A549 (cell line): ENCODE measurements around the gene KLC3. TPM values are rescaled to one million over a fixed set of nuclear protein-coding genes. Genes with fewer than 3 reads are reported as not detected.

Source experiments
- ATAC-seq, 2 experiments: fragments of 200-7000 bp in 1 of 2; fragments of >200 bp in 1 of 2; cut with Nextera tagmentation in 1 of 2; cut with Tn5 transposase in 1 of 2; 3 replicates each; pipeline versions ENCODE4 v1.8.0 to v1.9.1; 2018 to 2020; ENCODE audit warnings: mild to moderate bottlenecking in 1 of 2, moderate library complexity in 1 of 2
- CTCF ChIA-PET: fragments of 300-600 bp; sonication (Branson Sonifier 250); formaldehyde crosslinking; extraction: SDS; loops from one replicate; lab custom pipeline; 2021; ENCODE audit warnings: antibody characterized with exemption, inconsistent platforms; lab: Yijun Ruan, JAX
- POLR2A ChIA-PET: fragments of 350-600 bp; formaldehyde crosslinking; extraction: SDS; loops from one replicate; lab custom pipeline; 2021; ENCODE audit warnings: antibody characterized with exemption, inconsistent platforms; lab: Yijun Ruan, JAX
- DNase-seq, 2 experiments: peaks; one replicate each; pipeline versions ENCODE4 v3.0.0 to v3.0.0-alpha.2; 2011 to 2016; ENCODE audit warnings: low read depth in 1 of 2, low spot score in 1 of 2
- FAIRE-seq: peaks from 2 replicates; lab custom pipeline; 2011; peaks lifted over from hg19 to GRCh38; lab: Jason Lieb, UNC
- H3K27ac ChIP-seq, 2 experiments: fragments of >200 bp; sonication (Bioruptor Twin); formaldehyde crosslinking; 3 replicates each; pipeline ENCODE4 v1.5.1; 2016 to 2017
- H3K4me1 ChIP-seq: fragments of >200 bp; sonication (Bioruptor Twin); formaldehyde crosslinking; 3 replicates; pipeline ENCODE4 v1.6.1; 2016
- H3K4me2 ChIP-seq: fragments of >200 bp; sonication (Bioruptor Twin); formaldehyde crosslinking; 3 replicates; pipeline ENCODE4 v1.6.1; 2016
- H3K4me3 ChIP-seq: fragments of >200 bp; sonication (Bioruptor Twin); formaldehyde crosslinking; 3 replicates; pipeline ENCODE4 v1.5.1; 2016
- H3K9me3 ChIP-seq: fragments of >200 bp; sonication (Bioruptor Twin); formaldehyde crosslinking; 3 replicates; pipeline ENCODE4 v1.6.1; 2016
- CBX8 ChIP-seq: fragments of 200-600 bp; sonication (generic); IDR thresholded peaks from 2 replicates; pipeline ENCODE4 v1.6.1; 2016
- CHD4 ChIP-seq: fragments of 200-600 bp; sonication (generic); IDR thresholded peaks from 2 replicates; pipeline ENCODE4 v1.6.1; 2016; ENCODE audit warnings: antibody characterized with exemption, mild to moderate bottlenecking, borderline replicate concordance
- ELK1 ChIP-seq: fragments of 150-350 bp; IDR thresholded peaks from 2 replicates; pipeline ENCODE4 v1.6.1; 2014; ENCODE audit warnings: low read depth, mild to moderate bottlenecking, low read length
- EP300 ChIP-seq, 2 experiments: fragments of >200 bp; sonication (Bioruptor Twin); formaldehyde crosslinking; IDR thresholded peaks; 2 replicates in 1 of 2; 3 replicates in 1 of 2; pipeline ENCODE4 v1.6.1; 2016 to 2017
- ESRRA ChIP-seq: fragments of 150-350 bp; IDR thresholded peaks from 2 replicates; pipeline ENCODE4 v1.6.1; 2014; ENCODE audit warnings: mild to moderate bottlenecking, low read length, borderline replicate concordance
- FOSL2 ChIP-seq, 2 experiments: fragments of 450-650 bp in 1 of 2; fragments of >200 bp in 1 of 2; sonication (Bioruptor Twin) in 1 of 2; formaldehyde crosslinking; IDR thresholded peaks; 2 replicates each; pipeline versions ENCODE4 v1.5.0 to v1.6.1; 2016 to 2020; ENCODE audit warnings: mild to moderate bottlenecking in 1 of 2, moderate library complexity in 1 of 2
- GATA3 ChIP-seq: IDR thresholded peaks from 2 replicates; pipeline ENCODE4 v1.6.1; 2012; ENCODE audit warnings: borderline replicate concordance
- HMGXB4 ChIP-seq: fragments of 250-450 bp; sonication (Bioruptor Pico); IDR thresholded peaks from 2 replicates; pipeline ENCODE4 v1.5.0; 2021; ENCODE audit warnings: mild to moderate bottlenecking, moderate library complexity, borderline replicate concordance
- HOXB13 ChIP-seq: fragments of 250-450 bp; sonication (Bioruptor Pico); IDR thresholded peaks from 2 replicates; pipeline ENCODE4 v1.5.0; 2020; ENCODE audit warnings: low read depth, mild to moderate bottlenecking, moderate library complexity
- HOXB5 ChIP-seq: fragments of 250-450 bp; sonication (Bioruptor Pico); IDR thresholded peaks from 2 replicates; pipeline ENCODE4 v1.5.0; 2020; ENCODE audit warnings: mild to moderate bottlenecking, moderate library complexity
- KDM5A ChIP-seq: fragments of 200-600 bp; sonication (generic); IDR thresholded peaks from 2 replicates; pipeline ENCODE4 v1.6.1; 2016; ENCODE audit warnings: antibody characterized with exemption, mild to moderate bottlenecking
- RCOR1 ChIP-seq: fragments of 150-350 bp; IDR thresholded peaks from 2 replicates; pipeline ENCODE4 v1.6.1; 2014; ENCODE audit warnings: antibody characterized with exemption, low read length, low read depth
- SREBF2 ChIP-seq: fragments of 450-650 bp; IDR thresholded peaks from 2 replicates; pipeline ENCODE4 v1.6.1; 2014; ENCODE audit warnings: mild to moderate bottlenecking, moderate library complexity
- TFCP2L1 ChIP-seq: fragments of 250-450 bp; sonication (Bioruptor Pico); IDR thresholded peaks from 2 replicates; pipeline ENCODE4 v1.5.0; 2021; ENCODE audit warnings: mild to moderate bottlenecking
- ZC3H11A ChIP-seq: fragments of 450-650 bp; IDR thresholded peaks from 2 replicates; pipeline ENCODE4 v1.6.1; 2014; ENCODE audit warnings: antibody characterized with exemption, mild to moderate bottlenecking
- WGBS: methylation state at CpG from one replicate; pipeline ENCODE4 v1.1.6; 2017; ENCODE audit errors: missing lambda C conversion rate; 5-methylcytosine and 5-hydroxymethylcytosine counted together
- polyA plus RNA-seq, 4 experiments: library from polyadenylated mRNA; depleted of rRNA in 3 of 4; stranded (reverse); fragments of >200 nt; fragmentation: RNase III in 1 of 4; extraction: RNeasy Plus Mini Kit Qiagen cat#74134 plus additional on column Dnase treatment in 1 of 4; gene quantifications; 2 replicates in 3 of 4; 3 replicates in 1 of 4; pipeline ENCODE4 v1.2.3, GENCODE V29; 2011 to 2017
- TF ChIP-seq, protein P1 (sequence below): fragments of >200 bp; sonication (Bioruptor Twin); formaldehyde crosslinking; IDR thresholded peaks from 3 replicates; pipeline ENCODE4 v1.5.1; 2016
- TF ChIP-seq, protein P2 (sequence below): fragments of 250-450 bp; sonication (Bioruptor Pico); IDR thresholded peaks from 2 replicates; pipeline ENCODE4 v1.5.0; 2020; ENCODE audit warnings: low read depth, mild to moderate bottlenecking, moderate library complexity
- TF ChIP-seq, protein P3 (sequence below): IDR thresholded peaks from 2 replicates; pipeline ENCODE4 v1.6.1; 2012

Gene KLC3
- polyA plus RNA-seq, 2 of the 4 experiments (the other 2 are of a cell fraction), result 0.26 to 0.49 TPM

DNA sequence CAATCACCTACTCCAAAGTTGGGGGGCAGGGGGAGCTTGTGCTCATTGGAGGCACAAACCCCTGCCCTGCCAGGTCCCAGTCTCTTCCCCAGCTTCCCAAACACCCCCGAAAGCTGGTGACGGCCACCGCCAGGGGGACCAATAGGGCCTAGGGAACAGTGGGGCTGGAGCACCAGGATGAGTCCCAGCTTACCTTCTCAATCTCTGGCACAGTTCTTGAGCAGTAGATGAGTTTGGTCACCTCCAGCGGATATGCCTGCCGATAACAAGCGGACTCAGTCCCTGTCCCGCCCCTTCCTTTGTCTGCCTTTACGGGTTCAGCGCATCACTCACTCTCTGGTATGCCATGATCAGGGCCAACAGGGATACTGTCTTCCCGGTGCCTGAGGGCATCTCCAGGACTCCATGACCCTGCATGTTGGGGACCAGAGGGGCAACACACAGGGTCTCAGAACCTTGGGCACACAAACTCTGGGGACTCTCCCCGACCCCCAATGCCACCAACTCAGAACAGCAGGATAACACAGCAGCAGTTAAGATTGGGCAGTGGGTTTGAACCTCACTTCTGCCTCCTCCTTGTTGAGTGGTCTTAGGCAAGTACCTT lies 28.3 kb downstream of the KLC3 start:
- ChIA-PET POLR2A (no interaction called here), CTCF (interaction anchor here (1.4 kb wide), 1 partner anchor 27 kb away, joined by 4 read pairs; no protein-coding TSS in a partner anchor)
- WGBS, result 94% methylated on average over 10 of the region's 11 CpGs
- Histone ChIP-seq H3K27ac (no peak overlapping the region), H3K4me1 (no peaks in the 10 kb centered on the region), H3K4me3 (no peak overlapping the region), H3K4me2 (peak overlapping the region; percentile 72), H3K9me3 (no peaks in the 10 kb centered on the region)
- no peak for TF ChIP-seq SREBF2
- TF ChIP-seq HOXB5 (CRISPR knock-in tag), result no peak
- TF ChIP-seq ESRRA, result no peak
- TF ChIP-seq KDM5A, result no peak
- no peak for TF ChIP-seq HMGXB4 (CRISPR knock-in tag)
- TF ChIP-seq, protein P1, sequence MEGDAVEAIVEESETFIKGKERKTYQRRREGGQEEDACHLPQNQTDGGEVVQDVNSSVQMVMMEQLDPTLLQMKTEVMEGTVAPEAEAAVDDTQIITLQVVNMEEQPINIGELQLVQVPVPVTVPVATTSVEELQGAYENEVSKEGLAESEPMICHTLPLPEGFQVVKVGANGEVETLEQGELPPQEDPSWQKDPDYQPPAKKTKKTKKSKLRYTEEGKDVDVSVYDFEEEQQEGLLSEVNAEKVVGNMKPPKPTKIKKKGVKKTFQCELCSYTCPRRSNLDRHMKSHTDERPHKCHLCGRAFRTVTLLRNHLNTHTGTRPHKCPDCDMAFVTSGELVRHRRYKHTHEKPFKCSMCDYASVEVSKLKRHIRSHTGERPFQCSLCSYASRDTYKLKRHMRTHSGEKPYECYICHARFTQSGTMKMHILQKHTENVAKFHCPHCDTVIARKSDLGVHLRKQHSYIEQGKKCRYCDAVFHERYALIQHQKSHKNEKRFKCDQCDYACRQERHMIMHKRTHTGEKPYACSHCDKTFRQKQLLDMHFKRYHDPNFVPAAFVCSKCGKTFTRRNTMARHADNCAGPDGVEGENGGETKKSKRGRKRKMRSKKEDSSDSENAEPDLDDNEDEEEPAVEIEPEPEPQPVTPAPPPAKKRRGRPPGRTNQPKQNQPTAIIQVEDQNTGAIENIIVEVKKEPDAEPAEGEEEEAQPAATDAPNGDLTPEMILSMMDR, result no peak
- no peak for TF ChIP-seq ELK1
- TF ChIP-seq CHD4, result no peak
- no peak for TF ChIP-seq GATA3
- TF ChIP-seq TFCP2L1 (CRISPR knock-in tag), result no peak
- TF ChIP-seq CBX8, result no peak
- TF ChIP-seq ZC3H11A, result no peak
- no peak for TF ChIP-seq HOXB13 (CRISPR knock-in tag)
- no peak for TF ChIP-seq FOSL2 (IDR thresholded peaks at IDR 0.05)
- no peak for TF ChIP-seq FOSL2 (CRISPR knock-in tag; IDR thresholded peaks at IDR 0.05)
- TF ChIP-seq, protein P2, sequence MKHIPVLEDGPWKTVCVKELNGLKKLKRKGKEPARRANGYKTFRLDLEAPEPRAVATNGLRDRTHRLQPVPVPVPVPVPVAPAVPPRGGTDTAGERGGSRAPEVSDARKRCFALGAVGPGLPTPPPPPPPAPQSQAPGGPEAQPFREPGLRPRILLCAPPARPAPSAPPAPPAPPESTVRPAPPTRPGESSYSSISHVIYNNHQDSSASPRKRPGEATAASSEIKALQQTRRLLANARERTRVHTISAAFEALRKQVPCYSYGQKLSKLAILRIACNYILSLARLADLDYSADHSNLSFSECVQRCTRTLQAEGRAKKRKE, result no peak
- TF ChIP-seq EP300 (IDR thresholded peaks at IDR 0.05), result no peak
- TF ChIP-seq RCOR1, result no peak
- TF ChIP-seq, protein P3, sequence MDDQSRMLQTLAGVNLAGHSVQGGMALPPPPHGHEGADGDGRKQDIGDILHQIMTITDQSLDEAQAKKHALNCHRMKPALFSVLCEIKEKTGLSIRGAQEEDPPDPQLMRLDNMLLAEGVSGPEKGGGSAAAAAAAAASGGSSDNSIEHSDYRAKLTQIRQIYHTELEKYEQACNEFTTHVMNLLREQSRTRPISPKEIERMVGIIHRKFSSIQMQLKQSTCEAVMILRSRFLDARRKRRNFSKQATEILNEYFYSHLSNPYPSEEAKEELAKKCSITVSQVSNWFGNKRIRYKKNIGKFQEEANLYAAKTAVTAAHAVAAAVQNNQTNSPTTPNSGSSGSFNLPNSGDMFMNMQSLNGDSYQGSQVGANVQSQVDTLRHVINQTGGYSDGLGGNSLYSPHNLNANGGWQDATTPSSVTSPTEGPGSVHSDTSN, result no peak
- no peak for ATAC-seq
- DNase-seq, result no peak
- no peak for FAIRE-seq
